Parathyroid adenoma (tissue), 2 donors: ENCODE data around the gene TTBK1.

ENCODE experiments used
- H2AFZ ChIP-seq: fragments of 300-600 bp; sonication (generic); one replicate; pipeline ENCODE4 v1.7.0; 2017; ENCODE audit warnings: antibody characterized with exemption, mild to moderate bottlenecking
- H3K27ac ChIP-seq: fragments of 300-600 bp; sonication (generic); one replicate; pipeline ENCODE4 v1.7.0; 2017
- H3K27me3 ChIP-seq: fragments of 300-600 bp; sonication (generic); one replicate; pipeline ENCODE4 v1.7.0; 2017; ENCODE audit warnings: low read length; ENCODE audit not compliant: control insufficient read depth, insufficient read depth
- H3K36me3 ChIP-seq: fragments of 300-600 bp; sonication (generic); one replicate; pipeline ENCODE4 v1.7.0; 2017; ENCODE audit warnings: low read length; ENCODE audit not compliant: control insufficient read depth, insufficient read depth
- H3K4me1 ChIP-seq: fragments of 300-600 bp; sonication (generic); one replicate; pipeline ENCODE4 v1.7.0; 2017; ENCODE audit warnings: control low read depth
- H3K4me2 ChIP-seq: fragments of 300-600 bp; sonication (generic); one replicate; pipeline ENCODE4 v1.7.0; 2017; ENCODE audit warnings: low read length
- H3K4me3 ChIP-seq: fragments of 300-600 bp; sonication (generic); one replicate; pipeline ENCODE4 v1.7.0; 2017; ENCODE audit warnings: low read depth, low read length
- H3K79me2 ChIP-seq: fragments of 300-600 bp; sonication (generic); one replicate; pipeline ENCODE4 v1.7.0; 2017; ENCODE audit warnings: control low read depth
- H3K9ac ChIP-seq: fragments of 300-600 bp; sonication (generic); one replicate; pipeline ENCODE4 v1.7.0; 2017; ENCODE audit warnings: mild to moderate bottlenecking
- H3K9me3 ChIP-seq: fragments of 300-600 bp; sonication (generic); one replicate; pipeline ENCODE4 v1.7.0; 2017; ENCODE audit warnings: low read length; ENCODE audit not compliant: control insufficient read depth
- CTCF ChIP-seq: fragments of 300-600 bp; sonication (generic); IDR thresholded peaks from one replicate; pipeline ENCODE4 v1.7.0; 2017; ENCODE audit warnings: antibody characterized with exemption, mild to moderate bottlenecking
- donor health status: primary hyperparathyroidism.

The TTBK1 gene

DNA sequence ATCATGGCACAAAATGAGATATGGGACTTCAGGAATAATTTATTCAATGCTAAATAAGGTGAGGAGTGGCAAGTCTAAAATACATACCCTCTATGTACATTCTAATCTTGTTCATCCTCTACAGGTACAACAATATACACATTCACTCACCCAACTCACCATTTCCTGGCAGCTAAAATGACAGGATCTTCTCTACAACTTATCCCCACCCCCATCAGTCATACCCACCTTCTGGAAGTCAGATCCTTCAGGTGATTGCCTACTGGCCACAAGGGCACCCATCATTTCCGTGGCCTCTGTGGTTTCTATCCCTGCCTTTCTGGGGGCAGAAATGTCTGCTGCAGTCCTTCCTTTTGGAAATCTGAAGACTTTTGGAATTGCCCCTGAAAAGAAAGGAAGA, 88.2 kb downstream of the TTBK1 start:
- no peaks in the 10 kb centered on the region for H3K27me3 ChIP-seq
- H3K79me2 ChIP-seq: no peaks in the 10 kb centered on the region
- no peaks in the 10 kb centered on the region for H3K36me3 ChIP-seq
- H3K4me3 ChIP-seq: no peak overlapping the region
- TF ChIP-seq CTCF: no peak
- H2AFZ ChIP-seq: no peak overlapping the region
- no peak overlapping the region for H3K27ac ChIP-seq
- H3K4me2 ChIP-seq: no peak overlapping the region
- H3K4me1 ChIP-seq: no peaks in the 10 kb centered on the region
- H3K9ac ChIP-seq: no peak overlapping the region
- no peaks in the 10 kb centered on the region for H3K9me3 ChIP-seq

GRCh38 chr6:43331891-43332290, 88.6 kb downstream of the TTBK1 start:
- Histone ChIP-seq H3K4me2 (no peak overlapping the region), H3K9me3 (no peaks in the 10 kb centered on the region), H2AFZ (no peak overlapping the region), H3K79me2 (no peaks in the 10 kb centered on the region), H3K36me3 (no peaks in the 10 kb centered on the region), H3K27ac (no peak overlapping the region), H3K27me3 (no peaks in the 10 kb centered on the region), H3K9ac (no peak overlapping the region), H3K4me1 (no peaks in the 10 kb centered on the region), H3K4me3 (no peak overlapping the region)
- no peak for TF ChIP-seq CTCF

DNA sequence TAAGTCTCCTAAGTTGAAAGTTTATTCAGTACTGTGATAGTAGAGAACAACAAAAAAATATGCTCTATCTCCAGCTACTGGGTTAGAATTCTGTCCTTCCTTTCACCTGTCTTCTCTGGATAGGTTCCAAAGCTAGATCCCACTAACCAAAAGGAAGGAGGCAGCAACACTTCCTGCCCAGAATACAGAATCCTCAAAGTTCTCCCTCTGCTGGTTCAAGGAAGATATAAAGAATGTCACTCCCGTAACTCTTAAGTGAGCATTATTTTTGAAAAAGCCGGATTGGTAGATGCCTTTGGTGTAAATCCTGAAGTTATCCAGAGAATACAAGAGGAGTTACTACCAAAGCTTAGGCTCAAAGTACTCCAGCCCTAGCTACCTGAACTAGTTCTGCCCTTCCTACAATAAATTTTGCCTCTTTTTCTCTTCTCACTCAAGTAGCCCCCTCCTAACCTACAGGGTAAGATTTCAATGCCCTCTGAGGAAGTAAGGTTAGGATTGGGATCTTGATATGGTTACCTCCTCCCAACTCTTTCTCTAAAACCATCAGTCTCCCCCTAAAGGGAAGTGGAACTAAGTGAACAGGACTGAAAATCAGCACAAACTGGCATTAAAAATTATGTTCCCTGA, 91.3 kb downstream of the TTBK1 start:
- Histone ChIP-seq H3K4me3 (no peak overlapping the region), H3K36me3 (no peaks in the 10 kb centered on the region), H3K4me2 (no peak overlapping the region), H3K79me2 (no peaks in the 10 kb centered on the region), H3K4me1 (no peaks in the 10 kb centered on the region), H3K27ac (no peak overlapping the region), H2AFZ (no peak overlapping the region), H3K9me3 (no peaks in the 10 kb centered on the region), H3K9ac (no peak overlapping the region), H3K27me3 (no peaks in the 10 kb centered on the region)
- TF ChIP-seq CTCF: peak; percentile 63

- no peaks in the 10 kb centered on the region for H3K4me1 ChIP-seq
- H3K4me3 ChIP-seq: no peak overlapping the region
- no peak for TF ChIP-seq CTCF
- no peaks in the 10 kb centered on the region for H3K9me3 ChIP-seq
- no peak overlapping the region for H3K4me2 ChIP-seq
- H3K27me3 ChIP-seq: no peaks in the 10 kb centered on the region
- no peak overlapping the region for H3K27ac ChIP-seq
- H3K9ac ChIP-seq: no peak overlapping the region
- no peaks in the 10 kb centered on the region for H3K36me3 ChIP-seq
- no peak overlapping the region for H2AFZ ChIP-seq
- H3K79me2 ChIP-seq: no peaks in the 10 kb centered on the region
These were observed 92.2 kb downstream of the TTBK1 start for GRCh38 chr6:43335469-43335868.

GRCh38 chr6:43336382-43336781, 93.1 kb downstream of the TTBK1 start:
- Histone ChIP-seq H3K9ac (no peak overlapping the region), H2AFZ (no peak overlapping the region), H3K9me3 (no peaks in the 10 kb centered on the region), H3K4me2 (no peak overlapping the region), H3K79me2 (no peaks in the 10 kb centered on the region), H3K4me3 (no peak overlapping the region), H3K27me3 (no peaks in the 10 kb centered on the region), H3K36me3 (no peaks in the 10 kb centered on the region), H3K27ac (no peak overlapping the region), H3K4me1 (no peaks in the 10 kb centered on the region)
- no peak for TF ChIP-seq CTCF
